HG03097 (cell line): ENCODE measurements around the gene BBLN.
"Not testable (repeated sequence)": the region's sequence is repeated elsewhere in the genome, so short reads cannot be mapped to it uniquely, and the experiment has no call there.

Experiments
- ATAC-seq: cut with Tn5 transposase; IDR thresholded peaks from one replicate; pipeline ENCODE4 v1.9.1; 2021; ENCODE audit not compliant: unreplicated experiment, low FRiP score

BBLN gene

DNA sequence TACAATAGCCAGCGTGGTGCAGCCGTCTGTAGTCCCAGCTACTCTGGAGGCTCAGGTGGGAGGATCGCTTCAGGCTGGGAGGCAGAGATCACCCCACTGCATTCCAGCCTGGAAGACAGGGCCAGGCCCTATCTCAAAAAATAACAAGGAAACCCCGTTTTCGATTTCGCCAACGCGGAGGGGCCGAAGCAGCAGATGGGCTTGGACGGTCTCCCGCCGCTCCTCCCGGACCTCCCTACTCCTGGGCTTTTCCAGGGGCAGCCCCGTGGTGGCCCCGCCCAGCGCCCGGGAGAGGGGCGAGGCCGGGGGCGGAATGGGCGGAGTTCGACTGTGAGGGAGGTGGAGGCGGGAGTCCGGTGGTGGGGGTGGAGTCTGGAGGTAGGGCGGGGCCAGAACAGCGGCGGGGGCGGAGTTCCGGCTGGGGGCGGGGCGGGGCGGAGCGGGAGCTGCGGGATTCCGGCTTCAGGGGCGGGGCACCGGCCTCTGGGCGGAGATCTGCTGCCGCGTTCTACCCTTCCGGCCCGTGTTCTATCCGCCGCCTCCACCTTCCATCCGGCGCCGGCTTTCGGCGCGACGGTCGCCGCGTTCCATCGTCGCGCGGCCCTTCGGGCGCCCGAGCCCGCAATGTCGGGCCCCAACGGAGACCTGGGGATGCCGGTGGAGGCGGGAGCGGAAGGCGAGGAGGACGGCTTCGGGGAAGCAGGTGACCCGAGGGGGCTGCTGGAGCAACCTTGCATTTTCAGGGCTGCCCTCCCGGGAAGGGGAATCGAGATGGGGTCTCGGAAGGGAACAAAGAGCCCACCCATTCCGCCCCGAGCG is at the start of gene BBLN:
Gene BBLN, plus strand, starts transcription at position 482 of the 819 bp plus-strand sequence. Its CDS starts 143 bp downstream, at position 625.
- ATAC-seq: peak; percentile 66

DNA sequence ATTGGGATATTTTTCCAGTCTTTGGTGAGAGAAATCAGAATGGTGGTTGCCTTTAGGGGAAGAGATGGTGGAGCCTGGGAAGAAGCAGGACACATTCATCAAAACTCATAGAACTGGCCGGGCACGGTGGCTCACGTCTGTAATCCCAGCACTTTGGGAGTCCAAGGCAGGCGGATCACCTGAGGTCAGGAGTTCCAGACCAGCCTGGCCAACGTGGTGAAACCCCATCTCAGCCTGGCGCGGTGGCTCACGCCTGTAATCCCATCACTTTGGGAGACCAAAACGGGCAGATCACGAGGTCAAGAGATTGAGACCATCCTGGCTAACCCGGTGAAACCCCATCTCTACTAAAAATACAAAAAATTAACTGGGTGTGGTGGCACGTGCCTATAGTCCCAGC is 48.3 kb upstream of the BBLN start:
- not testable (repeated sequence) for ATAC-seq

DNA sequence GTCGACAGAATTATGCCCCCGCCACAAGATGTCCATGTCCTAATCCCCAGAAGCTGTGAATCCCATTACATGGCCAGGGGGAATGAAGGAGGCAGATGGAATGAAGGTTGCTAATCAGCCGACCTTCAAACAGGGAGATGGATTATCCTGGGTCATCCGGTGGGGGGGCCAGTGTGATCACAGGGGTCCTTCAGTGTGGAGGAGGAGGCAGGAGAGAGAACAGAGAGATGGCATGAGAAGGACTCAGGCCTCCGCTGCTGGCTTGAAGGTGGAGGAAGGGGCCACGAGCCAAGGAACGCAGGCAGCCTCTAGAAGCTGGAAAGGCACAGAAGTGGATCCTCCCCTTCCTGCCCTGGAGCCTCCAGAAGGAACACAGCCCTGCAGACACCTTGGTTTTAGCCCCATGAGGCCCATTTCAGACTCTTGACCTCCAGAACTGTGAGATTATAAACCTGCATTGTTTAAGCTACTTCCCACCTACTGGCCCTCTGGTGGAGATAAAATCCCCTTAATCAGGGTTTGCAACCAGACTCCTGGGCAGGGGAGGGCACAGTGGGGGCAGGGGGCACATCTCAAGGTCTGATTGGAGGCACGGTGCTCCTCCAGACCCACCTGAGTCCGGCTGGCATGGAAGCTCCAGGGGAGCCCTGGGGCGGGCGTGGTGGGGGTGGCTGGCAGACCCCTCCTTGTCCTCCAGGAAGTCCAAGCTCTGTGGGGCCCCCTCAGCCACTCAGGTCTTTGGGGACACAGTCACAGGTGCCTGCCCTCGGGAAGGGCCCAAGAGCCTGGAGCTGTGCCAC is 46.3 kb upstream of the BBLN start:
- ATAC-seq: no peak

- no peak for ATAC-seq
Measured at GRCh38 chr9:128114326-128115186, 45.5 kb upstream of the BBLN start.

DNA sequence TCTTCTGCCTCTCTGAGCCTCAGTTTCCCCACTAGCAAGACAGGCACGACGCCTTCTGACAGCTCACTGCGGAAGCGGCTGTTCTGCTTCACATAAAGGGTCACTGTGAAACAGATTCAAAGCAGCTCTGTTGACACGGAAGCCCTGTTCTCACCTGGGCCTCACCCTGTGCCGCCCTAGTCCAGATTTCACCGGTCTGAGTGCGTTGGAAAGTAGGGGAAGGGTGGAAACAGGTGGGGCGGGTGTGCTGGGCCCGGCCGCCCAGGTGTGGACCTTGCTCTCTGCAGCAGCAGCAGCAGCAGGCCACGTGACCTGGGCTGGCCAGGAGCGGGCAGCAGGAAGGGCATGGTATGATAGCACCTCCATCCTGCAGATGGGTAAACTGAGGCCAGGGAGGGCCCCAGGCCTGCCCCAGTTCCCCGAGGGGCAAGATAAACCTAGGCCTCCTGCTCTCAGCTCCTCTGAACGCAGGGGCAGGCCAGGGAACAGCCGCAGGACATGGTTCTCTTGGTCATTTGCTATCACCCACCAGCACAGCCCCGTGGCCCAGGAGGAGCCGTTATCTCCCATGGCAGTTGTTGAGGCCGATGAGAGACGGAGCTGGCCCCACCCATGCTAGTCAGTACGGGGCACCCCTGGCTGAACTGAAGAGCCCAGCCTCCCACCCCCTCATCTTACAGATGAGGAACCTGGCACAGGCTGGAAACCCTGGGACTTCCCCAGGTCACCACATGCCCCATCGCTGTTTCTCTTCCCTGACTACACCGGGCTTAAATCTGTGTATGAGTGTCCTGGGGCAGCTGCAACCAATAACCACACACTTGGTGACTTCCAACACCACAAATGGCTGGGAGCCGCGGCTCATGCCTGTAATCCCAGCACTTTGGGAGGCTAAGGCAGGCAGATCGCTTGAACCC is 44.6 kb upstream of the BBLN start:
- ATAC-seq: no peak

GRCh38 chr9:128116104-128117083 is 43.7 kb upstream of the BBLN start:
- ATAC-seq: no peak

DNA sequence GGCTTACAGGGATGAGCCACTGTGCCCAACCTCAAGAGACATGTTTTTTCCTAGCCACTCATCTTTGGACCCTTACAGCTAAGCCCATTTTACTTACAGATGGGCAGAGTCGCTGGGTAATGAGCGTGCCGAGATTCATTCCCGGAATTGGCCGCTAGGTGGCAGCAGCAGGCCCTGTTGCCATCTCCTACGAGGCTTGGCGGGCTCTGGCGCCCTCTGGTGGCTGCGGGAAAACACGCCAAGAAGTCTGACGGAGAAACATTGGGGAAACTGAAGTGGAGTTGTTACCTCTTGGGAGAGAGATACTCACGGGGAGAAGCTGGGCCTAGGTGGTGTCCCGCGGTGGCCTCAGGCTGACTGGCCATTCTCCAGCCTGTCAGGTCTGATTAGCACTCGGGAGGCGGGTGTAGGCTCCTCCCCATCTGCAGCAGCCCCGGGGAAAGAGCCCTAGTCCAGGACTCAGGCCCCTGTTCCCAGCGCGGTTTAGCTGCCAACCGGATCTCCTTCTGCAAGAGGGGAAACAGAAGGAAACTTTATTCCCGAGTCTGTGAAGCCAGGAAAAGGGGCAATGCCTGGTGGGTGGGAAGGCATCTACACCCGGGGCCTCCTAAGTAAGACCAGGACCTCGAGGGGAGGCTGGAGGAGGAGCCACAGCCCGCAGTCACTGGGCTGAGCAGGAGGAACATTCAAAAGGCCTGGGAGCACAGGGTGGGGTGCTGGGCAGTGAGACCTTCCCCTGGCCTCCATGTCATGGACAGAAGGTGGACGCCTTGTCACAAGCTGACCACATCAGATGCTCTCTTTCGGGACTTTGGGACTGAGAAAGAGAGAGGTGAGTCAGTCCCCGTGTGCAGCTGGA is 42.2 kb upstream of the BBLN start:
- ATAC-seq: peak; percentile 51

DNA sequence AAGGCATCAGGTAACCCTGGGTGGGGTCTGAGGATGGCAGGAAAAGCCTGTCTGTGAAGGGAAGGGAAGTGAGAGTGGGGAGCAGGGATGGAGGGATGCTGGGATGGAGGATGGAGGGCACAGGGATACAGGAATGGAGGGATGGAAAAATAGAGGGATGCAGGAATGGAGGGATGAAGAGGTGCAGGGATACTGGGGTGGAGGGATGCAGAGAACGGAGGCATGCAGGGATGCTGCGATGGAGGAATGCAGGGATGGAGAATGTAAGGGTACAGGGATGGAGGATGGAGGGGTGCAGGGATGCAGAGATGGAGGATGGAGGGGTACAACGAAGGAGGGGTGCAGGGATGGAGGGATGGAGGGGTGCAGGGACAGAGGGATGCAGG is 41.6 kb upstream of the BBLN start:
- ATAC-seq: no peak

- ATAC-seq: no peak
Measured at GRCh38 chr9:128118971-128119665, 40.9 kb upstream of the BBLN start.

- no peak for ATAC-seq
Measured at GRCh38 chr9:128120061-128120740, 39.9 kb upstream of the BBLN start.

DNA sequence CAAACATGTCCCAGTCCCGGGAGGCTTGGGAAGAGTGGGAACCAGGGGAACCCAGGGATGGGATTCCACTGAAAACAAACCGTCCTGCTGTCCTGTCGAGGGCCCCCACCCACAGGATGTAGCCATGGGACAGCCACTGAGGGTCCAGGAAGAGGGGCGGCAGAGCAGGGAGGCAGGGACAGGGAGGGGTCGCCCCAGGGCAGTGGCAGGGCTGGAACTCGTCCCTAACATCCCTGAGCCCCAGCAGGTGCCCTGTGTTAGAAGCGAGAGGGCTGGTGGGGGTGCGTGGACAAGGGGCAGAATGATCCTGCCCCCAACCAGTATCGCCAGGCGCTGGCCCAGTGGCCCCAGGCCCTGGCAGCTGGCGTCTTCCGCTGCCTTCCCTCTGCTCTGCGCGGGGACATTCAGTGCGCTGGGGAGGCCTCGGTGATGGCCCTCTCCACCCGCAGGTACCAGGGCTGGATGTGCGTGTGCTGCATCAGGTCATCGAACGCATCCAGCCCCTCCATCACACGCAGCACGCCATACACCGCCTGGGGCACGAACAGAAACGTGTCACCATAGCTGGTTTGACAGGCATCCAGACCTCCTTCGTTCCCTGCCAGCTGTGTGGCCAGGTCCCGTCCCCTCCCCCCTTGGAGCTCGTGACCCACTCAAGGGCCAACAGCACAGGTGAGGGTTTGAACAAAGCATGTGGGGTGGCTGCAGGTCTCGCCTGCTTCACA is 39.2 kb upstream of the BBLN start:
- ATAC-seq: no peak

DNA sequence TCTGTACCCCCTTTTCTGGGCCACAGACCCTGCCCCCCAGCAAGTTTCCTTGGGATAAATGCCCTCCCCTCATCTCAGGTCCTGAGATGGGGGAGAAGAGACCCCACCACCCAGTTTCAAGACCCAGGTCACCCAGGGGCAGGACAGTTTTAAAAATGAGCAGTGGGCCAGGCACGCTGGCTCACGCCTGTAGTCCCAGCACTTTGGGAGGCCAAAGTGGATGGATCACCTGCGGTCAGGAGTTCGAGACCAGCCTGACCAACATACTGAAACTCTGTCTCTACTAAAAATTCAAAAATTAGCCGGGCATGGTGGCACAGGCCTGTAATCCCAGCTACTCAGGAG is 38.6 kb upstream of the BBLN start:
- no peak for ATAC-seq

DNA sequence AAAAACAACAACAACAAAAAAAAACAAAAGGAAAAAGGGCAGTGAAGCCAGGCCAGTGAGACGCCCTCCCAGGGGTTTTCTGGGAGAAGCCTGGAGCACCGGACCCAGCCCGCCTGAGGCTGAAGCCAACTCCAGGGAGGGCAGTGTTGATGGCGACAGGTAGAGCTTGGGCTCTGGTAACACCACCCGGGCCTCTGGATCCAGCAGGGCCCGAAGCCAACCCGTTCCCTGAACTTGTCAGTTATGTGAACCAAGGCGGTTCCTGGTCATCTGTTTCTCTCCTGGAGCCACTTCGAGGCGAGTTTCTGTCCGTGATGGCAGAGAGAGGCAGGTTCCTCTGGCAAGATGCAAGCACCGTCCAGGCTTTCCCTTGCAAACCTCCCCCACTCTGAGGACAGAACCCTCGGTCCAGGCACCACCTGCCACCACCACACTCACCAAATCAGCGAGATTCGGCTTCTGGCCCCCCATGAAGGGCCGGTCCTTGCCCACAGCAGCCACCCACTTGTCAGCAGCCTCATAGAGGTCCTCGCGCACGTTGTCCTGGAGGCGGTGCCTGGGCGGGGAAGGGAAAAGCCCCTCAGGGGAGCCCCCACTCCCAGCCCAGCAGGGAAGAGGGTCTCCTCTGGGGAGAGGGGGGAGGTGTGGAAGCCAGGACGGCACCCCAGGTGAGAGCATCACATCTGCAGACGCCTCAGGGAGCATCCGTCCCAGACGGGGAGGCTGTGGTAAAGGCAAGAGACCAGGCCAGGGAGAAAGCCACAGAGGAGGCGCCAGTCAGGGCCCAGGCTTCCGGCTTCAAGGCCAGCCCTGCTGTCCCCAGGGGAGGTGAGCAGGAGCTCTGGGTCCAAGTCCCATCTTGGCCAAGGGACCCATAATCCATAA is 37.9 kb upstream of the BBLN start:
- ATAC-seq: no peak

DNA sequence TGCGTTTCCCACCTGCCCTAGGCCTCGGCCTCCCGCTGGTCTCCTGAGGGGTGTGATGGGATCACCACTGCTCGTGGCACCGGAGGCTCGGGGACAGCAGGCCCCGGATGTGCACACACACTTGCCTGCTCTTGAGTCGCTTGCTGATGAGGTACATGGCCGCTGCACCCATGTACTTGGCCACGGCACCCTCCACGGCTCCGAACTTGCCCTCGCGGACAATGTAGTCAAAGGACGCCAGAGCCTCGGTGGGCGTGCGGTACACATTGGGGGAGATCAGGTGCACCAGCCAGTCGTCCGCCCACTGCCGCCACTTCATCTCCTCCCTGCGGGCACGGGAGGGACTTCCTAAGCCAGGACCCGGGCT is 37.3 kb upstream of the BBLN start:
- no peak for ATAC-seq

- ATAC-seq: no peak
Measured at GRCh38 chr9:128123451-128124080, 36.5 kb upstream of the BBLN start.
